ENCODE measurements around the gene NEAT1. TPM values are rescaled to one million over a fixed set of nuclear protein-coding genes. Genes with fewer than 3 reads are reported as not detected.
A peak's percentile ranks its signal among the peaks of the same experiment; 100 is the strongest.

Gene NEAT1
- total RNA-seq, 2 experiments from 2014 or later, result 525 to 618 TPM

- CTCF ChIA-PET, result interaction anchor here (0.6 kb wide), 1 partner anchor 75 kb away, joined by 3 read pairs; no protein-coding TSS in a partner anchor
- ATAC-seq (no peak), DNase-seq (no peak)
- Mint-ChIP-seq H3K36me3 (peaks cover 10% of the 10 kb centered on the region), H3K27me3 (no peaks in the 10 kb centered on the region), H3K27ac (no peak overlapping the region), H3K4me3 (no peak overlapping the region), H3K4me1 (peaks cover 21% of the 10 kb centered on the region), H3K9me3 (ENCODE audit: low read depth) (no peaks in the 10 kb centered on the region)
Observed at GRCh38 chr11:65393513-65394079, 29.0 kb upstream of the NEAT1 start.

GRCh38 chr11:65394125-65394536 is 28.5 kb upstream of the NEAT1 start:
- Mint-ChIP-seq H3K36me3 (peaks cover 9% of the 10 kb centered on the region), H3K4me1 (peaks cover 15% of the 10 kb centered on the region), H3K27ac (no peak overlapping the region), H3K9me3 (ENCODE audit: low read depth) (no peaks in the 10 kb centered on the region), H3K27me3 (no peaks in the 10 kb centered on the region), H3K4me3 (no peak overlapping the region)
- DNase-seq (no peak), ATAC-seq (no peak)
- CTCF ChIA-PET, result no interaction called here

- DNase-seq (no peak), ATAC-seq (no peak)
- Mint-ChIP-seq H3K9me3 (ENCODE audit: low read depth) (no peaks in the 10 kb centered on the region), H3K27ac (no peak overlapping the region), H3K27me3 (no peaks in the 10 kb centered on the region), H3K4me3 (no peak overlapping the region), H3K4me1 (peaks cover 2% of the 10 kb centered on the region), H3K36me3 (peaks cover 10% of the 10 kb centered on the region)
- CTCF ChIA-PET, result no interaction called here
Observed at GRCh38 chr11:65395961-65396530, 26.6 kb upstream of the NEAT1 start.

GRCh38 chr11:65396769-65397745 is 25.5 kb upstream of the NEAT1 start:
- Mint-ChIP-seq H3K36me3 (peaks cover 10% of the 10 kb centered on the region), H3K27me3 (no peaks in the 10 kb centered on the region), H3K27ac (no peak overlapping the region), H3K4me3 (no peak overlapping the region), H3K4me1 (no peaks in the 10 kb centered on the region), H3K9me3 (ENCODE audit: low read depth) (no peaks in the 10 kb centered on the region)
- ATAC-seq (no peak), DNase-seq (no peak)
- CTCF ChIA-PET, result interaction anchor here (1.1 to 1.2 kb wide), 2 partner anchors 19 to 114 kb away, joined by 3 read pairs; no protein-coding TSS in a partner anchor

GRCh38 chr11:65398362-65398910 is 24.2 kb upstream of the NEAT1 start:
- no peaks in the 10 kb centered on the region for H3K27me3 Mint-ChIP-seq
- no peak overlapping the region for H3K4me3 Mint-ChIP-seq
- DNase-seq (no peak), ATAC-seq (no peak)
- peaks cover 16% of the 10 kb centered on the region for H3K36me3 Mint-ChIP-seq
- no peaks in the 10 kb centered on the region for H3K4me1 Mint-ChIP-seq
- no peak overlapping the region for H3K27ac Mint-ChIP-seq
- no peaks in the 10 kb centered on the region for H3K9me3 Mint-ChIP-seq (ENCODE audit: low read depth)
- CTCF ChIA-PET, result interaction anchor here (1.2 kb wide), 1 partner anchor 16 kb away, joined by 3 read pairs; the partner anchor contains the start of gene SLC25A45

- DNase-seq (no peak), ATAC-seq (no peak)
- CTCF ChIA-PET, result interaction anchor here (0.7 kb wide), 1 partner anchor 216 kb away, joined by 4 read pairs; no protein-coding TSS in a partner anchor
- no peaks in the 10 kb centered on the region for H3K9me3 Mint-ChIP-seq (ENCODE audit: low read depth)
- no peaks in the 10 kb centered on the region for H3K4me1 Mint-ChIP-seq
- H3K27ac Mint-ChIP-seq, result no peak overlapping the region
- H3K36me3 Mint-ChIP-seq, result peaks cover 17% of the 10 kb centered on the region
- H3K27me3 Mint-ChIP-seq, result no peaks in the 10 kb centered on the region
- no peak overlapping the region for H3K4me3 Mint-ChIP-seq
Observed at GRCh38 chr11:65399249-65399648, 23.3 kb upstream of the NEAT1 start.

GRCh38 chr11:65399845-65400244 is 22.8 kb upstream of the NEAT1 start:
- H3K4me3 Mint-ChIP-seq, result no peak overlapping the region
- H3K36me3 Mint-ChIP-seq, result peaks cover 17% of the 10 kb centered on the region
- H3K27me3 Mint-ChIP-seq, result no peaks in the 10 kb centered on the region
- DNase-seq, result no peak
- H3K27ac Mint-ChIP-seq, result no peak overlapping the region
- H3K4me1 Mint-ChIP-seq, result no peaks in the 10 kb centered on the region
- CTCF ChIA-PET, result no interaction called here
- no peaks in the 10 kb centered on the region for H3K9me3 Mint-ChIP-seq (ENCODE audit: low read depth)
- ATAC-seq, result no peak

GRCh38 chr11:65400307-65401072 is 22.1 kb upstream of the NEAT1 start:
- no peak for DNase-seq
- Mint-ChIP-seq H3K27me3 (no peaks in the 10 kb centered on the region), H3K36me3 (peaks cover 19% of the 10 kb centered on the region), H3K4me1 (no peaks in the 10 kb centered on the region), H3K27ac (peak overlapping the region; percentile 43), H3K4me3 (no peak overlapping the region), H3K9me3 (ENCODE audit: low read depth) (no peaks in the 10 kb centered on the region)
- CTCF ChIA-PET, result interaction anchor here (2.5 kb wide), 1 partner anchor 16 kb away, joined by 12 read pairs; no protein-coding TSS in a partner anchor
- ATAC-seq, result no peak

GRCh38 chr11:65401073-65401802 is 21.4 kb upstream of the NEAT1 start:
- H3K27ac Mint-ChIP-seq, result no peak overlapping the region
- no peak overlapping the region for H3K4me3 Mint-ChIP-seq
- H3K4me1 Mint-ChIP-seq, result no peaks in the 10 kb centered on the region
- CTCF ChIA-PET, result interaction anchor here (2.5 kb wide), 1 partner anchor 15 kb away, joined by 12 read pairs; no protein-coding TSS in a partner anchor
- DNase-seq, result no peak
- H3K27me3 Mint-ChIP-seq, result no peaks in the 10 kb centered on the region
- H3K36me3 Mint-ChIP-seq, result peaks cover 22% of the 10 kb centered on the region
- ATAC-seq, result no peak
- H3K9me3 Mint-ChIP-seq (ENCODE audit: low read depth), result no peaks in the 10 kb centered on the region

- DNase-seq (no peak), ATAC-seq (no peak)
- Mint-ChIP-seq H3K36me3 (peaks cover 23% of the 10 kb centered on the region), H3K4me1 (no peaks in the 10 kb centered on the region), H3K4me3 (no peak overlapping the region), H3K27me3 (no peaks in the 10 kb centered on the region), H3K9me3 (ENCODE audit: low read depth) (no peaks in the 10 kb centered on the region), H3K27ac (no peak overlapping the region)
- CTCF ChIA-PET, result interaction anchor here (1.6 to 2.5 kb wide), 2 partner anchors 14 to 147 kb away, joined by 5 to 12 read pairs; no protein-coding TSS in a partner anchor
Observed at GRCh38 chr11:65401803-65402248, 20.8 kb upstream of the NEAT1 start.

- Mint-ChIP-seq H3K4me3 (no peak overlapping the region), H3K27ac (no peak overlapping the region), H3K9me3 (ENCODE audit: low read depth) (no peaks in the 10 kb centered on the region), H3K36me3 (peaks cover 21% of the 10 kb centered on the region), H3K4me1 (no peaks in the 10 kb centered on the region), H3K27me3 (no peaks in the 10 kb centered on the region)
- ATAC-seq (no peak), DNase-seq (no peak)
- CTCF ChIA-PET, result interaction anchor here (1.6 to 2.5 kb wide), 2 partner anchors 13 to 146 kb away, joined by 5 to 12 read pairs; no protein-coding TSS in a partner anchor
Observed at GRCh38 chr11:65402790-65403189, 19.8 kb upstream of the NEAT1 start.

GRCh38 chr11:65403607-65404121 is 18.9 kb upstream of the NEAT1 start:
- CTCF ChIA-PET, result interaction anchor here (1.3 kb wide), 1 partner anchor 13 kb away, joined by 4 read pairs; no protein-coding TSS in a partner anchor
- H3K36me3 Mint-ChIP-seq, result peaks cover 23% of the 10 kb centered on the region
- no peaks in the 10 kb centered on the region for H3K9me3 Mint-ChIP-seq (ENCODE audit: low read depth)
- no peaks in the 10 kb centered on the region for H3K27me3 Mint-ChIP-seq
- no peak overlapping the region for H3K27ac Mint-ChIP-seq
- ATAC-seq (no peak), DNase-seq (no peak)
- no peaks in the 10 kb centered on the region for H3K4me1 Mint-ChIP-seq
- no peak overlapping the region for H3K4me3 Mint-ChIP-seq

All from activated CD8-positive, alpha-beta memory T cell treated with anti-CD3 and anti-CD28 coated beads, Interleukin-2, amount 10 ng/mL, durations not matched to agents 7 days and 5 days (primary cell).